ENCODE results near the gene PHACTR2.
"Not testable (repeated sequence)": the region's sequence is repeated elsewhere in the genome, so short reads cannot be mapped to it uniquely, and the experiment has no call there.

The PHACTR2 gene

DNA sequence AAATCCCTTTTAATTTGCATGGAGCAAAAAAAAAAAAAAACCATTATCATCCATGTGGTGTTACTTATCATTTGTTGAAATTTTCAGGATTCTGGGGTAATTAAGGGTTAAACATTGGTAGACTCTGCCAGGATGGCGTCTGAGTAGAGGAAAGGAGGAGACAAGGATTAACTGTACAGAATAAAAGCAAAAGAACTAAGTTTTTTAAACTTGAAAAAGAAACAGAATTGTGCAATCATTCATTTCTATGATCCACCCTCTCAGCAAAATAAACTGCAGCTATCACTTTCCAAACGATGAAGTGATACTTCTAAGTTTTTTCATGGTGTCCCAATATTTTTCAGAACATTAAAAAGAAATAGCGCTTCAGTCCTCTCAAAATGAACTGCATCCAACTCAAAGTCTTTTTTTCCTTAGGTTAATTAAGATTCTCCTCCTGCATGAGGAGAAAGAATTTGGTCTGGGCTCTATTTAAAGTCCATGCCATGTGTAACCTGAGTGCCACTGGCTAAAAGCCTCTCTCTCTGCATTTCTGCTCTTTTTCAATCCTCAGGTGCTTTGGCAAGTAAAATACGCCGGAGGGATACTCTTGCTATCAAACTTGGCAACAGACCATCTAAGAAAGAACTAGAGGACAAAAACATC, 95.9 kb downstream of the PHACTR2 start:
- no peak for DNase-seq

DNA sequence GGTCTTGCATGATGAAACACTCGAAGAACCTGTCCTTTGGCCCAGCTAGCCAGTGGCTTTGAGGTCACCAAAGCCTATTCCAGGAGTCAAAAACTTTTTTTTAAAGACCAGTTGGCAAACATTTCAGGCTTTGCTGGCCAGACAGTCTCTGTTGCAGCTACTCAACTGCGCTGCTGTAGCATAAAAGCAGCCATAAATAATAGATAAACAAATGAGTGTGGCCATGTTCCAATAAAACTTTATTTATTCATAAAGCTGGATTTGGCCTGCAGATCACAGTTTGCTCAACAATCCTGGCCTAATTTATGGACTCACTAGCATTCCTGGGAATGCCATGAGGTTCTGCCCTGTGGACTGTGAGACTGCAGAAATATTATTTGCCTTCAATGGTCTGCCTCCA, 96.6 kb downstream of the PHACTR2 start:
- DNase-seq = no peak

DNA sequence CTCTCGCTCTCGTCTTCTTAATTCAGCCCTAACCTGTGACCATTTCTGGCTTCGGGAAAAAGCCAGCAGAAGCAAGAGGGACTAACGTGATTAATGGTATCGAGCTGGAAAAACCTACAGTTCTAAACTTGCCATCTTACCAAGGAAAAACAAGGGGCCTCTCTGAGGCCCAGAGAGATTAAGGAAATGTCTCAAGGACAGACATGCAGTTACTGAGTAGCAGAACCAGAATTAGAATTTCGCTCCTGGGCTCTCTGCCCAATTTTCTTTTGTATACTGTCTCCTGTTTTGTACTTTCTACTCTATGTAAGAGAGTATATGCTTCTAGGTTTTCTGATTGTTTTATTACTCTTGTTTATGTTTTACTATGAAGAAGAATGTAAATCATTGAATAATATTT, 97.6 kb downstream of the PHACTR2 start:
- DNase-seq = no peak

DNA sequence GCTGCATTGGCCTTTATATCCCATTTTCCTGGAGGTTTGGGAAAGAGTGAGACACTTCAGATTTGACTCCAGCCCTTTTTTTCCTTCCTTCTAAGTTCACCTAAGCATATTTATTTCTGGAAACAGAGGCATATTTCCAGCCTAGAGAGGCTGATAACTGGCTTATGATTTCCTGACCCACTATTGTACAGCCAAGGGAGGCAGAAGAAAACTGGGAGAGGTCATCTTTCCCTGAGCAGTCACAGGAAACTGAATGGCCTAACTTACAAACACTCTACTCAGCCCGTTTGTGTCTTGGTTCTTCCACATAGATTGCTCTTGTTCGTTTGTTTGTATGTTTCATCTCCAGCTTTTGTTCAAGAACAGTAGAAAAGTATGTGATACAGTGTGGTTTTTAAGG, 101.2 kb downstream of the PHACTR2 start:
- no peak for DNase-seq

DNA sequence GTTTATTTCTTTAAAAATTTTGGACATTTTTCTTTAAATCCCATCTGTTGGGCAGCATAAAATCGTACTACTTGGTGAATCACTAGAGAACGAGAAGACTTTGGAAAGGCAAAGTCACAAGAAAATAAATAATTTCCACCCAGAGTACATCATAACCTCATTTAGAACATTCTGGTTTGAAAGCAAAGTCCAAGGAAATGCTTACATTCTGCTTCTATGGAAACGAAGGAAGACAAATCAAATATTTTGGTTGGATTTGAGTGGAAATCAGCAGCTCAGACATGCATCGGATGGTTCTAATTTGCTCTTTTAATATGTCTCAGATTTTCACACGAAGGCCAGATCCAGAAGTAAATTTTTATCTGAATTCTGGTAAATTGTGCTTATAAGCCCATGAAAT, 104.7 kb downstream of the PHACTR2 start:
- DNase-seq = no peak

DNA sequence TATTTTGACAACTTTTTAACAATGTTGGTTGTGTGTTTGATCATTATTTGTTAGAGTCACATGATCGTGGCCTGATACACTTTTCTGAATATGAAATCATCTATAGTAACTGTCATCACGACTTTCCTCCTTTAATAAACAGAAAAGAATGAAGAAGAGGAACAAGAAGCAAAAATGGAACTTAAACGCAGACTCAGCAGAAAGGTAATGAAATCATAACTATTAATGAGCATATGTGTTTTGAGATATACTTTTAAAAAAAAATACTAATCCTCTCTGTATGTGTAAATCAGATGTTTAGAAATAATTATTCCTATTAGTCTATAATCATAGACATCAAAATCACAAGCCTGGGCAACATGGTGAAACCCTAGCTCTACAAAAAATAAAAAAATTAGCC, 105.3 kb downstream of the PHACTR2 start:
- no peak for DNase-seq

DNA sequence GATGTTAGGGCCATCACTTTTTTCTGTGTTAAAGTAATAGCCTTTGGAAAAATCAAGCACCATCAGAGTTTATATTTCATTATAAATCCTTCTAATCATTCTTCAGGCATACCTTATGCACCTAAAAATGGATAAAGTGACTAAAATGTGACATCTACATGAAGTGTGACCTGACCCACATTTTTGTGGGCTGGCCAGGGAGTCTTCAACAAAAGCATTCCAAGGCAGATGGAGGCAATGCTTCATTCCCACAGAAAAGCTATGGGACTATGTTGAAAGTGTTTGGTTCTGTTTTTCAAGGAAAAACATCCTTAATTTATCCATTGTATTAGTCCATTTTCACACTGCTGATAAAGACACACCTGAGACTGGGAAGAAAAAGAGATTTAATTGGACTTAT, 106.6 kb downstream of the PHACTR2 start:
- no peak for DNase-seq

DNA sequence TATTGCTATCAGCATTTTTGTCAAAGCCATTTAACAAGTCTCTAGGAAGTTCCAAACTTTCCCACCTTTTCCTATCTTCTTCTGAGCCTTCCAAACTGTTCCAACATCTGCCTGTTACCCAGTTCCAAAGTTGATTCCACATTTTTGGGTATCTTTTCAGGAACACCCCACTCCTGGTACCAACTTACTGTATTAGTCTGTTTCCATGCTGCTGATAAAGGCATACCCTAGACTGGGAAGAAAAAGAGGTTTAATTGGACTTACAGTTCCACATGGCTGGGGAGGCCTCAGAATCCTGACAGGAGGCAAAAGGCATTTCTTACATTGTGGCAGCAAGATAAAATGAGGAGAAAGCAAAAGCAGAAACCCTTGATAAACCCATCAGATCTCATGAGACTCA, 108.6 kb downstream of the PHACTR2 start:
- DNase-seq = not testable (repeated sequence)

DNA sequence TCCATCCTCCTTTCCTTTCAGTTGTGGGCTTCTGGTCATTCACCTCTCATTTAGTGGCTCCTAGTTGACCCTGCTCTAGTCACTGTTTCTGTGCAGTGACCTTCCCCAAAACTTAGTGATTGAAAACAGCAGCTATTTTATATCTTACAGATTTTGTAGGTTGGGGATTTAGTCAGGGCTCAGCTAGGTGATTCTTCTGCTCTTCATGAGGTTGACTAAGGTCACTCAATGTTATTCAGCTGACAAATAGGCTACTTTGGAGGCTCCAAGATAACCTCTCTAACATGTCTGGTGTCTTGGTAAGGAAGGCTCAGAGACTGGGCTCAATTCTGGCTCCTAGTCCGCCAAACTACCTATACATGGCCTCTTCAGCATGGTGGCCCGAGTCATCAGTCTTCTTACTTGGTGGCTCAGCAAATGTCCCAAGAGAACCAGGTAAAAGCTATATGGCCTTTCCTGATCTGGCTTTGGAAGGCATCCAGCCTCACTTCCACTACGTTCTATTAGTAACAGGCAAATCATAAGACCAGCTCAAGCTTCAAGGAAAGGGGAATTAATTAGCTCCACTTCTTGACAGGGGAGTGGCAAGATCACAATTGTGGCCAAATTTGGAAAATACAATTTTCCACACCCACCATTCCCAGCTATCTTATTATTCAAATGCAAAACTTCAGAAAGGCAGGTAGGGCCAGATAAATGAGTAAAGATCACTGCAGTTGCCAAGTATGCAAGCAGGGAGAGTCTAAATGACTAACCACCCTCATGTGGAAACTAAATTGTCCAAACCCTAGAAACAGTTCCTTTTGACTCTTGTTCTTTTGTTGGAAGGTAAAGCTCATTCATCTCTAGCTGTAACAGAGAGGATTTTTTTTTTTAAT, 114.9 kb downstream of the PHACTR2 start:
- DNase-seq = no peak

DNA sequence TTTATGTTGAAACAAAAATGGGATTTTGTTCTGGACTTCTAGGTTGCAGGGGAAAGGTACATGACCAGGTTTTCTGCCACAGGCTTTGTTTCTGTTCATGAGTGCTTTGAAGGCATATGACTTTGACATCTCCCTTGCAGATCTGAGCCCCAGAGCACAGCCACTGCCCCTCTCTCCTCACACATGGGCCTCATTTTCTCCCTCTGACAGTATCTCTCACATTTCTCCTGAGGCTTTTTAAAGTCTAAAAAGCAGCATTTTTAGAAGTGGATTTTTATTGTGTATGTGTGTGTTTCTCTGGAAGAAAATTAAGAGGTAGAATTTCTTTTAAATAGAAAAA, 115.5 kb downstream of the PHACTR2 start:
- DNase-seq = no peak

DNA sequence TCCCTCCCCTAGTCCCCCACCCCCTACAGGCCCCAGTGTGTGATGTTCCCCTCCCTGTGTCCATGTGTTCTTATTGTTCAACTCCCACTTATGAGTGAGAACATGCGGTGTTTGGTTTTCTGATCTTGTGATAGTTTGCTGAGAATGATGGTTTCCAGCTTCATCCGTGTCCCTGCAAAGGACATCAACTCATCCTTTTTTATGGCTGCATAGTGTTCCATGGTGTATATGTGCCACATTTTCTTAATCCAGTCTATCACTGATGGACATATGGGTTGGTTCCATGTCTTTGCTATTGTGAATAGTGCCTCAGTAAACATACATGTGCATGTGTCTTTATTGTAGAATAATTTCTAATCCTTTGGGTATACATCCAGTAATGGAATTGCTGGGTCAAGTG, 118.8 kb downstream of the PHACTR2 start:
- DNase-seq = not testable (repeated sequence)

DNA sequence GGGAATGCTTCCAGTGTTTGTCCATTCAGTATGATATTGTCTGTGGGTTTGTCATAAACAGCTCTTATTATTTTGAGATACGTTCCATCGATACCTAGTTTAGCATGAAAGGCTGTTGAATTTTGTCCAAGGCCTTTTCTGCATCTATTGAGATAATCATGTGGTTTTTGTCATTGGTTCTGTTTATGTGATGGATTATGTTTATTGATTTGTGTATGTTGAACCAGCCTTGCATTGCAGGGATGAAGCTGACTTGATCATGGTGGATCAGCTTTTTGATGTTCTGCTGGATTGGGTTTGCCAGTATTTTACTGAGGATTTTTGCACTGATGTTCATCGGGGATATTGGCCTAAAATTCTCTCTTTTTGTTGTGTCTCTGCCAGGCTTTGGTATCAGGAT, 120.7 kb downstream of the PHACTR2 start:
- DNase-seq = not testable (repeated sequence)

DNA sequence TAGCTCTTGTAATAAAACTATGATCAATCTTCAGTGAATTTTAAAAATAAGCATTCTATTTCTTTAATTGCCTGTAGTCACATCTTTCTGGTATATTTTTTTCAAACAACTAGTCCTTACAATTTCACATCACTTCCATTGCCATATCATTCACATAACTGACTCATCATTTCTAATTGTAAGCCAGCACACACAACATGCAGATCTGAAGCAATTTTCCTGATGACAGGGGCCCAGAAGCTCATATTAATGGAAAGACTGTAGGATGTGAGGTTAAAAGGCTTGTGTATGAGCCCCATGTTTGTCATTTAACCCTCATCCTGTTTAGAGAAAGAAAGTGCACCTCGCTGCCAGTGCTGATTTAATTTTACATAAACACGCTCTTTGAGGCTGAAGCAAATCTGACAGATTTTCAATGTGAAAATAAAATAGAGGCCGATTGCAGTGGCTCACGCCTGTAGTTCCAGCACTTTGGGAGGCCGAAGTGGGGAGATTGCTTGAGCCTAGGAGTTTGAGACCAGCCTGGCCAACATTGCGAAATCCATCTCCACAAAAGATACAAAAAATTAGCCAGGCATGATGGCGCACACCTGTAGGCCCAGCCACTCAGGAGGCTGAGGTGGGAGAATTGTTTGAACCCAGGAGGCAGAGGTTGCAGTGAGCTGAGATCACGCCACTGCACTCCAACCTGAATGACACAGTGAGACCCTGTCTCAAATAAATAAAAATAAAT, 125.2 kb downstream of the PHACTR2 start:
- no peak for DNase-seq

DNA sequence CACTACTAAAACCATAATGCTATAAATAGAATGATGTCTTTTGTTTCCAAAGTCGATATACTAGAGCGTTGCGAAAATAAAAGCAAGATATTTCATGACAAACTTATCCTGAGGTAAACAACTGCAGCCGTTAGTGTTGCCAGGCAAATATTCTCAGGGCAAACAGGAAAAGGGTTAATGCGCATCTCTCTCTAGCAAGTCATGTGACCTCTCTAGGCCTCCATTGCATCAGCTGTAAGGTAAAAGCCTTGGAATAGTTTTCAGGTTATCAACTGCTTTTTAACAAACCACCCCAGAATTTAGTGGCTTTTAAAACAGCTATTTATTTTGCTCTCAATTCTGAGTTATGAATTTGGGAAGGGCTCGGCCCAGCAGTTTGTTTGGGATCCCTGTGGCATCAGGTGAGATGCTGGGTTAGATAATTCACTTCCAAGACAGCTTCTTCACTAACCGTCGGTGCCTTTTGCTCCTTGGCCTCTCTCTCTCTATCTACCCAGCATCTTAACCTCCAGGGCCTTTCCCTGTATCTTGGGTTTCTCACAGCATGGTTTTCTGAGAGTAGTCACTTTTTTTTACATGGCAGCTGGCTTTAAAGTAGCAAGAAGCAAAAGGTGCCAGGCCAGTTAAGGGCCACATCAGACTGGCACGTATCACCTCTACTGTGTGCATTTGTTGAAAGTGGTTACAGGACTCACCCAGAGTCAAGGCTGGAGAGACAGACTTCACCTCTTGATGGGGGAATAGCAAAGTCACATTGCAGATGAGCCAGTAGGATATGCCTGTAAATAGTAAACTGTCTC, 126.2 kb downstream of the PHACTR2 start:
- DNase-seq = no peak

DNA sequence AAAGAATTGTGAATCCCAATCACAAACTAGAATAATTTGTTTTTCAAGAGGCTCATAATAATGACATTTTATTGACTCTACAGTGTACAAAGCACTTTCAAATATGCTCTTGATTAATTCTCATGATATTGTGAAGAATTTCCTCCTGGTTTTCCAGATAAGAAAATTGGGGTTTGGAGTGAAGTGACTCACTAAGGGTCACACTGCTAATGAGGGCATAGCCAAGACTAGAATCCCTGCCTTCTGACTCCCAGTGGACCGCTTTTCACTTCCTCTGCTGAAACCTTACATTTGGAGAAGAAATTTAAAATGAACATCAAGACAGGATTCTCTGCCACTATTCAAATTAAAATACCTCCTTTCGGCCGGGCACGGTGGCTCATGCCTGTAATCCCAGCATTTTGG, 127.1 kb downstream of the PHACTR2 start:
- DNase-seq = no peak

DNA sequence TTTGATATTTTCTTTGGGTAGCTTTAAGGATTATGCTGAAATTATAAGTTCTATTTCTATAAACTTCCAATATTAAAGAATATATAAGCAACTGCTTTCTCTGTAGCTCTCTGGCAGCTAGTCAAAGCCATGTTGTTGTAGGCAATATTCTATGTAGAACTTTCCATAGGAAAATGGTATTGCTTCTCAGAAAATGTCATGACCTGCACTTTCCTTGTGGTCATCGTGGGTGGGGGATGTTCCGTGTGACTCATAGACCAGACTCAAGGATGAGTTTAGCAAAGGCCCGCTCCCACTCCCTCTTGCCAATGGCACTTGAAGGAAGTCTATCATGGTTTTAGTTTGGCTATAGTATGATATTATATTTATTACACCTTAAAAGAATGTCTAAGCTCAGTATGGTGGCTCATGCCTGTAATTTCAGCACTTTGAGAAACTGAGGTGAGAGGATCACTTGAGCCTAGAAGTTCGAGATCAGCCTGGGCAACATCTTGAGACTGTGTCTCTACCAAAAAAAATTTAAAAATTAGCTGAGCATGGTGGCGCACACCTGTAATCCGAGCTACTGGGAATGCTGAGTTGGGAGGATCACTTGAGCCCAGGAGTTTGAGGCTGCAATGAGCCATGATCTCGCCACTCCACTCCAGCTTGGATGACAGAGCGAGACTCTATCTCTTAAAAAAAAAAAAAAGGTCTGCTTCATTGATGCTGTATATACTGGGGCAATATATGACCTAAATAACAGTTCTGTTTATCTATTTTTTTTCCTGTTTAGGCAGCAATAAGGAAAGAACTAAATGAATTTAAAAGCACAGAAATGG, 128.7 kb downstream of the PHACTR2 start:
- no peak for DNase-seq

DNA sequence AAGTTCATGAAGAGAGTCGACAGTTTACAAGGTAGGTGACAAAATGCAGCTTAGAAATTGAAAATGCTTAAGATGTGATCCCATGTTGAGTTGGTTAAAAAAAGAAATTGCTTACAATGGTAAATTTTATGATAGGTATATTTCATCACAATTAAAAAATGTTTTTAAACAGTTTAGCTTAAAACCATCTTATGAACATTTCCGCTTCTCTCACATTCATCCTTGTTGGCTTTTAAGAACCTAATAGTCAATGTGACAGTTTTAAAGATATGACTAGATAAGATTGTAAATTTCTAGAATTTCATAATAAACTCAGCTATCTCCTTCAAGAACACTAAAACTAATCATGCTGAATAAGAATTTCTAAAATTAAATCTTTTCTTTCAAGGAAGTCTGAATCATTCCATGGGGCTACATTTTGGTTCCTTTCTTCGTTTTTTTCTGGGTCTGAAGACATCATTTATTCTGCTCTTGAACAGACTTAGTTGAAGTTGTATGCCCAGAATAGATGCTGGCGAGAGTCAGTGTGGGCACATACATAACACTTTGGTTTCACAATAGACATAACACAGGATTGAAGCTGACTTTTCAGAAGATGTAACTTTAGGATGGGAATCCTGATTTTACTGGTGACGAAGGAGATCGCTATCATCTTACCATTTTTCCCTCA, 129.5 kb downstream of the PHACTR2 start:
- no peak for DNase-seq

DNA sequence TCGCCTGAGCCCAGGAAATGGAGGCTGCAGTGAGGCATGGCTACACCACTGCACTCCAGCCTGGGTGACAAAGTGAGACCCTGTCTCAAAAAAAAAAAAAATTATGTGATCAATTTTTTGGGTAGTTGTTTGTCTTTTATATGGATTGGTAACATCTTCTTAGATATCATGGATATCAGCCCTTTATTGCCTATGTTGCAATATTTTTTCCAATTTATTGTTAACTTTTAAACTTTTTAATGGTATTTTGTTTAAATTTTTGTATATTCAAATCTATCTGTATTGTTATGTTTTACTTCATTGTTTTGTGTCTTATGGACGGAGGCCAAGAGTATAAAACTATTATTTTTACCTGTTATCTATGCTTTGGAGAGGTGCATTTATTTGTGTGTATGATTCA, 133.0 kb downstream of the PHACTR2 start:
- DNase-seq = no peak

DNA sequence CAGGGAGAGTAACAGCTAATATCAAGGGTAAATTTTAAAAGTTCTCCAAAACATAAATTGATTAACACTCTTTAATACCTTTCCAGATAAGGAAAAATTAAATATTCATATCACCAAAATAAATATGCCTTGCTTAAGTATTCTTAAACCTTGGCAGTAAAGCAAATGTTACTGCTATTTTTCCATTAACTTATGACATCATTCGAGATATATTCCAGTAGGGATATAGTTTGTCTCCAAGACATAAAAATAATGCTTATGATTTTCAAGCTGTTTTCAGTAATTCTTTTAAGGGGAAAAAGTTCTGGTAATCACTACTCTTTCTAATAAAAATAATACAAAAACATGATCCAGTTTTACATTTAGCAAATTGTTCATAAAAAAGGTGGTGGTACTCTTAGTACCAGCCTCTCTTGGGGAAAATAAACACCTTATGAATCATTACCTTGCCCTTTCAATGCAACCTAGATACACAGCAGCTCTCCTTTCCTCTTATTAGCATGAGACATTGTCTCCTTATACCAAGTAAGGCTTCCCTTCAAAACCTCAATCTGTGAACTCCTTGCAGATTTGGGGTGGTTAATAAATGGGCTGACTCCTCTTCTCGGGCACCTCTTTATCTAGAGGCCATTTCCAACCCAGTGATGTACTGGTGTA, 133.9 kb downstream of the PHACTR2 start:
- DNase-seq = no peak

DNA sequence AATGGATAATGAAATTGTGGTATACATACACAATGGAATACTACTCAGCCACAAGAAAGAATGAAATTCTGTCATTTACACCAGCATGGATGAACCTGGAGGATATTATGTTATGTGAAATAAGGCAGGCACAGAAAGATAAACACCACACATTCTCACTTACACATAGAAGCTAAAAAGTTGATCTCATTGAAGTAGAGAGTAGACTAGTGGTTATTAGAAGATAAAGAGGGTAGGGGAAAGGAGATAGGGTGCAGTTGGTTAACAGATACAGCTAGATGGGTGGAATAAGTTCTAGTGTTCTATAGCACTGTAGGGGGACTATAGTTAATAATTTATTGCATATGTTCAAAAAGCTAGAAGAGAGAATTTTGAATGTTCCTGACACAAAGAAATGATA, 139.9 kb downstream of the PHACTR2 start:
- no peak for DNase-seq

DNA sequence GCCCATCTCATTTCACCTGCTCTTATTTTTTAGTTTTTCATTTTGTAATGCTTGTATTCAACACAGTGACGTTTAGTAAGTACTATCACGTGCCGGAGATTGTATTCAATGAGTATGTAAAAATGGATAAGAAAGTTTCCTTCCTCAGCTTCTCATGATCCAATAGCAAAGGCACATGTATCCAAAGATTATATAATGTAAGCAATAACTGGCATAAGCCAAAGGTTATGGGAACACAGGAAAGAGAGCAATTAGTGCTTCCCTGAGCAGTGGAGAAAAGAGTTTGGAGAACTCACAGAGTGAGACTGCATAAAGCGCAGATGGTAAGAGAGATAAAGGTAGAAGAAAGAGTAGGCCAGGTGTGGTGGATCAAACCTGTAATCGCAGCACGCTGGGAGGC, 143.6 kb downstream of the PHACTR2 start:
- no peak for DNase-seq

Measured in NCI-H524 (cell line).